GM12878 (cell line): Measurements from ENCODE around the gene PCCA. TPM values are rescaled to one million over a fixed set of nuclear protein-coding genes. Genes with fewer than 3 reads are reported as not detected.

Source experiments
- ATAC-seq: fragments of 200-7000 bp; cut with Tn5 transposase; 3 replicates; pipeline ENCODE4 v1.9.1; 2020; ENCODE audit warnings: mild to moderate bottlenecking, moderate library complexity
- BruUV-seq: library from RNA; stranded (reverse); fragments of 400-500 nt; replicated peaks from 2 replicates; lab custom pipeline; 2021; lab: Mats Ljungman, UMichigan
- CTCF ChIA-PET: fragments of 300-600 bp; sonication (Branson Sonifier 250); formaldehyde crosslinking; extraction: SDS; loops from one replicate; lab custom pipeline; 2021; ENCODE audit warnings: inconsistent platforms; lab: Yijun Ruan, JAX
- POLR2A ChIA-PET: fragments of 350-600 bp; formaldehyde crosslinking; extraction: SDS; loops from one replicate; lab custom pipeline; 2021; ENCODE audit warnings: inconsistent platforms; lab: Charles Lee
- RAD21 ChIA-PET: fragments of 300-600 bp; sonication (Branson Sonifier 250); formaldehyde crosslinking; loops from one replicate; lab custom pipeline; 2023; ENCODE audit warnings: antibody characterized with exemption; ENCODE audit not compliant: unreplicated experiment; lab: Charles Lee
- SMC1A ChIA-PET: fragments of 300-600 bp; sonication (Branson Sonifier 250); formaldehyde crosslinking; loops from one replicate; lab custom pipeline; 2023; ENCODE audit not compliant: unreplicated experiment, uncharacterized antibody; lab: Charles Lee
- DNase-seq: peaks from one replicate; pipeline ENCODE4 v3.0.0-alpha.2; 2011; ENCODE audit warnings: low read depth, low spot score
- FAIRE-seq: peaks from 3 replicates; lab custom pipeline; 2011; peaks lifted over from hg19 to GRCh38; lab: Jason Lieb, UNC
- H2AFZ ChIP-seq: 2 replicates; pipeline ENCODE4 v1.6.0; 2011; ENCODE audit warnings: low read depth, low read length, control low read depth; ENCODE audit not compliant: control insufficient read depth
- H3K27ac ChIP-seq: 2 replicates; pipeline ENCODE4 v1.5.1; 2011; ENCODE audit warnings: control low read depth; ENCODE audit not compliant: control insufficient read depth, insufficient read depth
- H3K27me3 ChIP-seq, 2 experiments: replicated peaks in 1 of 2; 2 replicates each; pipeline versions ENCODE4 v1.6.0 to v1.6.1; 2011; ENCODE audit warnings: low read length in 1 of 2; ENCODE audit not compliant: control insufficient read depth in 2 of 2, insufficient read depth in 2 of 2
- H3K36me3 ChIP-seq, 2 experiments: 2 replicates each; pipeline ENCODE4 v1.5.1; 2011; ENCODE audit warnings: low read length in 1 of 2; ENCODE audit not compliant: control insufficient read depth in 2 of 2, insufficient read depth in 2 of 2
- H3K4me1 ChIP-seq: 2 replicates; pipeline ENCODE4 v1.6.1; 2011; ENCODE audit warnings: mild to moderate bottlenecking, low read length, moderate library complexity, mixed read lengths; ENCODE audit not compliant: control insufficient read depth, insufficient read depth
- H3K4me2 ChIP-seq: 2 replicates; pipeline ENCODE4 v1.6.0; 2011; ENCODE audit warnings: control low read depth; ENCODE audit not compliant: control insufficient read depth, insufficient read depth
- H3K4me3 ChIP-seq: fragments of 200-600 bp; sonication (generic); 2 replicates; pipeline ENCODE4 v1.5.1; 2016
- H3K79me2 ChIP-seq: 2 replicates; pipeline ENCODE4 v1.6.0; 2011; ENCODE audit warnings: low read length; ENCODE audit not compliant: control insufficient read depth, insufficient read depth
- H3K9ac ChIP-seq: 2 replicates; pipeline ENCODE4 v1.8.0; 2011; ENCODE audit warnings: low read length, control low read depth, mixed read lengths; ENCODE audit not compliant: control insufficient read depth, insufficient read depth
- H3K9me3 ChIP-seq: replicated peaks from 3 replicates; pipeline ENCODE4 v1.5.1; 2011; ENCODE audit warnings: mild to moderate bottlenecking, low read length; ENCODE audit not compliant: control insufficient read depth, insufficient read depth
- H4K20me1 ChIP-seq: 2 replicates; pipeline ENCODE4 v1.6.0; 2011; ENCODE audit not compliant: control insufficient read depth, insufficient read depth
- ATF3 ChIP-seq: IDR thresholded peaks from 2 replicates; pipeline ENCODE4 v1.6.1; 2011; ENCODE audit warnings: low read depth, mild to moderate bottlenecking, low read length, moderate library complexity, borderline replicate concordance; ENCODE audit errors: extremely low read depth
- BHLHE40 ChIP-seq, 2 experiments: fragments of 450-650 bp in 1 of 2; IDR thresholded peaks; 2 replicates each; pipeline ENCODE4 v1.6.1; 2011 to 2017; ENCODE audit warnings: low read depth in 2 of 2, borderline replicate concordance in 1 of 2, improper control_type of control experiment in 1 of 2, low read length in 1 of 2, mild to moderate bottlenecking in 1 of 2
- CTCF ChIP-seq, 3 experiments: IDR thresholded peaks in 2 of 3; conservative IDR thresholded peaks in 1 of 3; 2 replicates each; pipeline ENCODE4 v1.5.1; 2011; ENCODE audit warnings: low read depth in 3 of 3, low read length in 3 of 3, mild to moderate bottlenecking in 3 of 3, control low read depth in 2 of 3, moderate library complexity in 2 of 3, inconsistent platforms in 1 of 3, mixed read lengths in 1 of 3; ENCODE audit not compliant: control insufficient read depth in 2 of 3, insufficient read depth in 1 of 3; ENCODE audit errors: extremely low read depth in 1 of 3
- EGR1 ChIP-seq, 2 experiments: IDR thresholded peaks; 1 replicate in 1 of 2; 2 replicates in 1 of 2; pipeline ENCODE4 v1.6.1; 2011 to 2012; ENCODE audit warnings: low read depth in 2 of 2, low read length in 2 of 2, borderline replicate concordance in 1 of 2, mild to moderate bottlenecking in 1 of 2, moderate library complexity in 1 of 2
- HCFC1 ChIP-seq: fragments of 150-350 bp; IDR thresholded peaks from 2 replicates; pipeline ENCODE4 v1.6.1; 2014; ENCODE audit warnings: low read length
- IKZF2 ChIP-seq, 2 experiments: fragments of 450-650 bp; IDR thresholded peaks; 2 replicates each; pipeline ENCODE4 v1.6.1; 2017; ENCODE audit warnings: mild to moderate bottlenecking in 2 of 2, moderate library complexity in 2 of 2
- MTA2 ChIP-seq: fragments of 450-650 bp; IDR thresholded peaks from 2 replicates; pipeline ENCODE4 v1.6.1; 2016; ENCODE audit warnings: low read depth, mild to moderate bottlenecking, moderate library complexity
- NBN ChIP-seq: fragments of 450-650 bp; IDR thresholded peaks from 2 replicates; pipeline ENCODE4 v1.6.1; 2016
- NFYA ChIP-seq: IDR thresholded peaks from 2 replicates; pipeline ENCODE4 v1.6.1; 2011; ENCODE audit warnings: low read depth, mild to moderate bottlenecking, low read length, improper control_type of control experiment, borderline replicate concordance
- SMARCA5 ChIP-seq: fragments of 450-650 bp; IDR thresholded peaks from 2 replicates; pipeline ENCODE4 v1.6.1; 2017; ENCODE audit warnings: mild to moderate bottlenecking
- STAT1 ChIP-seq: fragments of 450-650 bp; conservative IDR thresholded peaks from 2 replicates; pipeline ENCODE4 v1.6.1; 2014; ENCODE audit warnings: antibody characterized with exemption, mild to moderate bottlenecking
- STAT3 ChIP-seq: IDR thresholded peaks from 2 replicates; pipeline ENCODE4 v1.6.1; 2011; ENCODE audit warnings: low read depth, low read length, improper control_type of control experiment
- TBL1XR1 ChIP-seq: IDR thresholded peaks from 2 replicates; pipeline ENCODE4 v1.6.1; 2012; ENCODE audit warnings: low read depth, low read length, improper control_type of control experiment
- ZBTB4 ChIP-seq: fragments of 450-650 bp; formaldehyde crosslinking; IDR thresholded peaks from 2 replicates; pipeline ENCODE4 v1.4.0; 2022; ENCODE audit warnings: mild to moderate bottlenecking, moderate library complexity
- ZNF384 ChIP-seq: IDR thresholded peaks from 2 replicates; pipeline ENCODE4 v1.6.1; 2012; ENCODE audit warnings: low read depth, mild to moderate bottlenecking, low read length, improper control_type of control experiment, borderline replicate concordance
- WGBS: methylation state at CpG from one replicate; pipeline ENCODE4 v1.1.6; 2016; ENCODE audit warnings: low lambda C conversion rate; ENCODE audit not compliant: insufficient replicate concordance, insufficient coverage; ENCODE audit errors: missing lambda C conversion rate; 5-methylcytosine and 5-hydroxymethylcytosine counted together
- in situ Hi-C: fragments of 300-500 bp; cut with MboI; formaldehyde crosslinking; loops from 9 replicates; pipeline ENCODE4 v1.14.3; 2018; ENCODE audit warnings: mixed read lengths
- intact Hi-C: fragments of 100-400 bp; cut with micrococcal nuclease; formaldehyde crosslinking; loops from one replicate; pipeline ENCODE4 v1.14.2; 2022; ENCODE audit not compliant: unreplicated experiment
- polyA plus RNA-seq, 11 experiments: library from polyadenylated mRNA; depleted of rRNA in 4 of 11; unstranded in 6 of 11; stranded (reverse) in 5 of 11; fragments of >200 nt; fragmentation: Nextera tagmentation in 4 of 11; fragmentation: Illumina TruSeq in 1 of 11; extraction: Ambion mirVana in 4 of 11; extraction: Trizol in 1 of 11; gene quantifications; 1 replicate in 1 of 11; 2 replicates in 10 of 11; pipeline versions ENCODE4 v1.2.1 to v1.2.3, GENCODE V29; 2011 to 2016; ENCODE audit warnings: inconsistent platforms in 2 of 11, missing spikeins in 2 of 11, low read depth in 1 of 11
- total RNA-seq, 4 experiments: library from RNA; depleted of rRNA in 3 of 4; stranded (reverse); fragments of >200 nt in 3 of 4; fragmentation: Illumina TruSeq in 1 of 4; extraction: Trizol in 1 of 4; gene quantifications; 2 replicates each; pipeline versions ENCODE4 v1.2.1 to v1.2.3, GENCODE V29; 2013 to 2021

The PCCA gene
- total and polyA plus RNA-seq, 10 of the 15 experiments (the other 5 are each of a cell fraction or from before 2014, with no cell fraction given) = 5.9 to 18.2 (median 12.4) TPM

- SMC1A ChIA-PET = interaction anchor here (1.1 kb wide), 1 partner anchor 13 kb away, joined by 3 read pairs; no protein-coding TSS in a partner anchor
Measured at GRCh38 chr13:100195568-100195967, 106.7 kb downstream of the PCCA start.

More at GRCh38 chr13:100195568-100195967, 106.7 kb downstream of the PCCA start:
- WGBS = 88% methylated on average over 1 of the region's 1 CpG
- no peak overlapping the region for H3K9ac ChIP-seq
- BruUV-seq = no TSS peak
- no peak overlapping the region for H3K4me3 ChIP-seq
- ChIA-PET RAD21 (interaction anchor here (1.0 to 1.4 kb wide), 2 partner anchors 9 to 18 kb away, joined by 3 read pairs; no protein-coding TSS in a partner anchor), CTCF (interaction anchor here (1.7 kb wide), 1 partner anchor 106 kb away, joined by 5 read pairs; the partner anchor contains the start of gene PCCA), POLR2A (no interaction called here)
- H3K27me3 ChIP-seq = no peaks in the 10 kb centered on the region
- H3K9me3 ChIP-seq = no peaks in the 10 kb centered on the region
- in situ Hi-C loops = no loop called here
- ATAC-seq (no peak), FAIRE-seq (no peak), DNase-seq (no peak)
- no peak overlapping the region for H3K27ac ChIP-seq
- no peak for TF ChIP-seq STAT1
- TF ChIP-seq SMARCA5 = no peak
- TF ChIP-seq ATF3 = no peak
- no peak for TF ChIP-seq MTA2
- no peak for TF ChIP-seq ZBTB4
- TF ChIP-seq IKZF2 (IDR thresholded peaks at IDR 0.05) = no peak
- no peak for TF ChIP-seq TBL1XR1
- TF ChIP-seq STAT3 = no peak
- no peak for TF ChIP-seq ZNF384
- no peak for TF ChIP-seq CTCF (IDR thresholded peaks at IDR 0.05 in 2 of 3, conservative IDR thresholded peaks at IDR 0.05 in 1 of 3; ENCODE audit: control insufficient read depth in 2 of 3, extremely low read depth in 1 of 3, insufficient read depth in 1 of 3, low read depth in 3 of 3, low read length in 3 of 3)
- TF ChIP-seq NBN = no peak
- TF ChIP-seq BHLHE40 (IDR thresholded peaks at IDR 0.05; ENCODE audit: borderline replicate concordance in 1 of 2, low read depth in 2 of 2, low read length in 1 of 2) = no peak
- TF ChIP-seq NFYA = no peak
- TF ChIP-seq EGR1 (IDR thresholded peaks at IDR 0.05; ENCODE audit: borderline replicate concordance in 1 of 2, low read depth in 2 of 2, low read length in 2 of 2) = no peak
- no peak for TF ChIP-seq HCFC1
- H2AFZ ChIP-seq = no peak overlapping the region
- no peaks in the 10 kb centered on the region for H3K79me2 ChIP-seq
- no peak overlapping the region for H3K4me2 ChIP-seq
- H4K20me1 ChIP-seq = no peaks in the 10 kb centered on the region
- H3K36me3 ChIP-seq = no peaks in the 10 kb centered on the region
- no peaks in the 10 kb centered on the region for H3K4me1 ChIP-seq
- intact Hi-C loops = no loop called here
